SK-N-SH (cell line): Measurements from ENCODE around the gene RSPO4. TPM values are rescaled to one million over a fixed set of nuclear protein-coding genes. Genes with fewer than 3 reads are reported as not detected.

ENCODE experiments used
- CTCF ChIA-PET: fragments of 300-600, 350-600 bp; formaldehyde crosslinking; extraction: SDS; loops from one replicate; lab custom pipeline; 2021; lab: Yijun Ruan, JAX
- POLR2A ChIA-PET: fragments of 350-600 bp; sonication (Branson Sonifier 250); formaldehyde crosslinking; extraction: SDS; loops from one replicate; lab custom pipeline; 2020; ENCODE audit warnings: antibody characterized with exemption, inconsistent platforms; lab: Yijun Ruan, JAX
- DNase-seq: peaks from one replicate; pipeline ENCODE4 v3.0.0; 2012
- H2AFZ ChIP-seq: fragments of 200-600 bp; sonication (generic); 2 replicates; pipeline ENCODE4 v1.8.1; 2016; ENCODE audit warnings: antibody characterized with exemption, mild to moderate bottlenecking, low read depth
- H3F3A ChIP-seq: fragments of 200-600 bp; sonication (generic); replicated peaks from 2 replicates; pipeline ENCODE3; 2016; ENCODE audit warnings: antibody characterized with exemption, mild to moderate bottlenecking; ENCODE audit not compliant: insufficient read depth
- H3K27ac ChIP-seq, 2 experiments: fragments of 200-500 bp in 1 of 2; fragments of 200-600 bp in 1 of 2; sonication (Bioruptor generic) in 1 of 2; sonication (generic), shearing (Covaris generic) in 1 of 2; 2 replicates each; pipeline versions ENCODE4 v1.5.1 to v1.6.1; 2014 to 2016; ENCODE audit warnings: low read depth in 2 of 2, inconsistent platforms in 1 of 2, low read length in 1 of 2, mild to moderate bottlenecking in 1 of 2, mixed read lengths in 1 of 2
- H3K27me3 ChIP-seq: fragments of 200-600 bp; sonication (generic), shearing (Covaris generic); 2 replicates; pipeline ENCODE4 v1.6.1; 2016; ENCODE audit warnings: mixed run types; ENCODE audit not compliant: insufficient read depth
- H3K36me3 ChIP-seq, 2 experiments: fragments of 200-500 bp in 1 of 2; fragments of 200-600 bp in 1 of 2; sonication (Bioruptor generic) in 1 of 2; sonication (generic) in 1 of 2; replicated peaks in 1 of 2; 2 replicates each; pipeline versions ENCODE3 to v1.5.1; 2014 to 2016; ENCODE audit warnings: low read length in 1 of 2, mild to moderate bottlenecking in 1 of 2; ENCODE audit not compliant: insufficient read depth in 2 of 2, control insufficient read depth in 1 of 2
- H3K4me1 ChIP-seq, 2 experiments: fragments of 200-500 bp in 1 of 2; fragments of 200-600 bp in 1 of 2; sonication (Bioruptor generic) in 1 of 2; sonication (generic), shearing (Covaris generic) in 1 of 2; 2 replicates each; pipeline versions ENCODE4 v1.5.1 to v1.6.1; 2014 to 2016; ENCODE audit warnings: low read depth in 1 of 2, low read length in 1 of 2, mixed run types in 1 of 2; ENCODE audit not compliant: insufficient read depth in 2 of 2, control insufficient read depth in 1 of 2
- H3K4me2 ChIP-seq: fragments of 200-600 bp; sonication (generic), shearing (Covaris generic); 2 replicates; pipeline ENCODE4 v1.6.1; 2017; ENCODE audit warnings: mixed run types
- H3K4me3 ChIP-seq, 2 experiments: fragments of 200-500 bp in 1 of 2; fragments of 200-600 bp in 1 of 2; sonication (Bioruptor generic) in 1 of 2; sonication (generic), shearing (Covaris generic) in 1 of 2; 2 replicates each; pipeline versions ENCODE4 v1.5.1 to v1.8.1; 2014 to 2016; ENCODE audit warnings: low read depth in 2 of 2, inconsistent platforms in 1 of 2, low read length in 1 of 2, mild to moderate bottlenecking in 1 of 2, mixed read lengths in 1 of 2, moderate library complexity in 1 of 2
- H3K79me2 ChIP-seq: fragments of 200-600 bp; sonication (generic); 2 replicates; pipeline ENCODE4 v1.8.1; 2017; ENCODE audit warnings: mild to moderate bottlenecking; ENCODE audit not compliant: insufficient read depth
- H3K9ac ChIP-seq: fragments of 200-600 bp; sonication (generic); 2 replicates; pipeline ENCODE4 v1.6.1; 2017; ENCODE audit warnings: mixed run types
- H3K9me2 ChIP-seq: fragments of 200-600 bp; sonication (generic); 2 replicates; pipeline ENCODE4 v1.6.1; 2017; ENCODE audit warnings: mixed run types
- H3K9me3 ChIP-seq: fragments of 200-600 bp; sonication (generic); 2 replicates; pipeline ENCODE4 v1.6.1; 2017; ENCODE audit warnings: mixed run types, mild to moderate bottlenecking, moderate library complexity
- H4K20me1 ChIP-seq: fragments of 200-600 bp; sonication (generic); 2 replicates; pipeline ENCODE4 v1.6.1; 2017; ENCODE audit warnings: mild to moderate bottlenecking, mixed run types; ENCODE audit not compliant: insufficient read depth
- CTCF ChIP-seq: fragments of 200-600 bp; sonication (generic); IDR thresholded peaks from 2 replicates; pipeline ENCODE4 v1.6.1; 2017; ENCODE audit warnings: antibody characterized with exemption, mild to moderate bottlenecking, moderate library complexity
- EZH2phosphoT487 ChIP-seq: fragments of 200-600 bp; sonication (generic); IDR thresholded peaks from 2 replicates; pipeline ENCODE4 v1.6.1; 2017; ENCODE audit warnings: low read depth, mixed run types, mild to moderate bottlenecking, antibody characterized with exemption, moderate library complexity, borderline replicate concordance
- GATA2 ChIP-seq: sonication (generic); formaldehyde crosslinking; IDR thresholded peaks from 2 replicates; pipeline ENCODE4 v1.5.0; 2020; ENCODE audit warnings: mild to moderate bottlenecking, missing genetic modification reagents
- IRF3 ChIP-seq: fragments of 150-350 bp; IDR thresholded peaks from 2 replicates; pipeline ENCODE4 v1.6.1; 2016; ENCODE audit warnings: mild to moderate bottlenecking, low read depth, low read length
- MEF2A ChIP-seq: IDR thresholded peaks from 2 replicates; pipeline ENCODE4 v1.4.0; 2012; ENCODE audit warnings: low read depth, borderline replicate concordance
- NFIC ChIP-seq: IDR thresholded peaks from 2 replicates; pipeline ENCODE4 v1.4.0; 2012; ENCODE audit warnings: borderline replicate concordance
- POLR2AphosphoS5 ChIP-seq: IDR thresholded peaks from 2 replicates; pipeline ENCODE4 v1.6.1; 2012; ENCODE audit warnings: low read depth, low read length
- RXRA ChIP-seq: IDR thresholded peaks from 2 replicates; pipeline ENCODE4 v1.4.0; 2012; ENCODE audit warnings: low read depth, mild to moderate bottlenecking, borderline replicate concordance
- SIN3A ChIP-seq: IDR thresholded peaks from 2 replicates; pipeline ENCODE4 v1.6.1; 2012; ENCODE audit warnings: low read depth, mild to moderate bottlenecking, low read length, moderate library complexity, borderline replicate concordance
- SMC3 ChIP-seq: IDR thresholded peaks from 2 replicates; pipeline ENCODE4 v1.6.1; 2012; ENCODE audit warnings: low read depth, low read length, improper control_type of control experiment
- TAF1 ChIP-seq: IDR thresholded peaks from 2 replicates; pipeline ENCODE4 v1.6.1; 2012; ENCODE audit warnings: low read depth, mild to moderate bottlenecking, low read length, moderate library complexity, borderline replicate concordance
- TCF12 ChIP-seq: IDR thresholded peaks from 2 replicates; pipeline ENCODE4 v1.4.0; 2012
- USF2 ChIP-seq: fragments of 150-350 bp; IDR thresholded peaks from 2 replicates; pipeline ENCODE4 v1.6.1; 2017; ENCODE audit warnings: antibody characterized with exemption, low read length, low read depth, borderline replicate concordance
- YY1 ChIP-seq: IDR thresholded peaks from 2 replicates; pipeline ENCODE4 v1.4.0; 2012; ENCODE audit warnings: low read depth, mild to moderate bottlenecking
- ZBTB33 ChIP-seq: IDR thresholded peaks from 2 replicates; pipeline ENCODE4 v1.4.0; 2012; ENCODE audit warnings: low read depth, borderline replicate concordance
- WGBS: methylation state at CpG from one replicate; pipeline ENCODE4 v1.1.6; 2017; ENCODE audit warnings: low lambda C conversion rate; 5-methylcytosine and 5-hydroxymethylcytosine counted together
- polyA plus RNA-seq, 3 experiments: library from polyadenylated mRNA; depleted of rRNA; stranded (reverse); fragments of >200 nt; gene quantifications; 2 replicates each; pipeline ENCODE4 v1.2.3, GENCODE V29; 2012
- TF ChIP-seq, protein P1 (sequence below): IDR thresholded peaks from 2 replicates; pipeline ENCODE4 v1.4.0; 2012; ENCODE audit warnings: low read depth, borderline replicate concordance
- TF ChIP-seq, protein P2 (sequence below): IDR thresholded peaks from 2 replicates; pipeline ENCODE4; 2012

Gene RSPO4
- polyA plus RNA-seq, 1 of the 3 experiments (the other 2 are of a cell fraction), result not detected

DNA sequence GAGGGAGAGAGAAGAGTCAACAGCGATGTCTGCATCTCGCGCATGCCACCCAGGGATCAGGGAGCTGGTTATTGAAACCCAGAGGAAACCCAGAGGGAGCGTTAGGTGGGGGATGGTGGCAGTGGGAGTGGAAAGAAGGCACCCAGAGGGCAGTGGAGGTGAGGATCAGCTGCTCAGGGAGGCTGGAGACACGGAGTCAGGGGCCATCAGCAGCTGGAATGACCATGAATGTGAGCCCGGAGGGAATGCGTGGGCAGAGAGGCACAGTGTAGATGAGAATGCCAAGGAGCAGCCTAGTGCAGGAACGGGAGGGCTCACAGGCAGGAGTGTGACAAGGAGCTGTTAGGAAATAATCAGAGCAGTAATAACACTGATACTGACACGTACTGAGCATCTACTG is 36.2 kb downstream of the RSPO4 start:
- no peak for DNase-seq
- H3K9me3 ChIP-seq, result no peaks in the 10 kb centered on the region
- peaks cover 15% of the 10 kb centered on the region for H3K27me3 ChIP-seq
- 48% methylated on average over 9 of the region's 9 CpGs for WGBS
- no peak overlapping the region for H2AFZ ChIP-seq
- TF ChIP-seq MEF2A (no peak), SIN3A (no peak), USF2 (no peak), GATA2 (no peak), CTCF (no peak), YY1 (no peak), NFIC (no peak), TCF12 (no peak), RXRA (no peak), POLR2AphosphoS5 (no peak), EZH2phosphoT487 (no peak)
- TF ChIP-seq, protein P1, sequence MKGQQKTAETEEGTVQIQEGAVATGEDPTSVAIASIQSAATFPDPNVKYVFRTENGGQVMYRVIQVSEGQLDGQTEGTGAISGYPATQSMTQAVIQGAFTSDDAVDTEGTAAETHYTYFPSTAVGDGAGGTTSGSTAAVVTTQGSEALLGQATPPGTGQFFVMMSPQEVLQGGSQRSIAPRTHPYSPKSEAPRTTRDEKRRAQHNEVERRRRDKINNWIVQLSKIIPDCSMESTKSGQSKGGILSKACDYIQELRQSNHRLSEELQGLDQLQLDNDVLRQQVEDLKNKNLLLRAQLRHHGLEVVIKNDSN, result no peak
- TF ChIP-seq, protein P2, sequence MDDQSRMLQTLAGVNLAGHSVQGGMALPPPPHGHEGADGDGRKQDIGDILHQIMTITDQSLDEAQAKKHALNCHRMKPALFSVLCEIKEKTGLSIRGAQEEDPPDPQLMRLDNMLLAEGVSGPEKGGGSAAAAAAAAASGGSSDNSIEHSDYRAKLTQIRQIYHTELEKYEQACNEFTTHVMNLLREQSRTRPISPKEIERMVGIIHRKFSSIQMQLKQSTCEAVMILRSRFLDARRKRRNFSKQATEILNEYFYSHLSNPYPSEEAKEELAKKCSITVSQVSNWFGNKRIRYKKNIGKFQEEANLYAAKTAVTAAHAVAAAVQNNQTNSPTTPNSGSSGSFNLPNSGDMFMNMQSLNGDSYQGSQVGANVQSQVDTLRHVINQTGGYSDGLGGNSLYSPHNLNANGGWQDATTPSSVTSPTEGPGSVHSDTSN, result no peak
- H3F3A ChIP-seq, result no peaks in the 10 kb centered on the region
- H3K4me3 ChIP-seq, result no peak overlapping the region
- no peaks in the 10 kb centered on the region for H3K36me3 ChIP-seq
- no peaks in the 10 kb centered on the region for H4K20me1 ChIP-seq
- CTCF ChIA-PET, result interaction anchor here (1.1 to 14.8 kb wide), 5 partner anchors 9 to 150 kb away, joined by 3 to 146 read pairs (median 11); no protein-coding TSS in a partner anchor
- H3K4me2 ChIP-seq, result no peak overlapping the region
- no peak overlapping the region for H3K27ac ChIP-seq
- H3K9ac ChIP-seq, result no peak overlapping the region
- POLR2A ChIA-PET, result no interaction called here
- H3K9me2 ChIP-seq, result no peaks in the 10 kb centered on the region
- H3K4me1 ChIP-seq, result no peaks in the 10 kb centered on the region; a peak in 1 of 4 replicates
- H3K79me2 ChIP-seq, result no peaks in the 10 kb centered on the region

GRCh38 chr20:963795-964194 is 38.3 kb downstream of the RSPO4 start:
- Histone ChIP-seq H3K27ac (no peak overlapping the region), H4K20me1 (no peaks in the 10 kb centered on the region), H3K4me3 (no peak overlapping the region), H3K79me2 (no peaks in the 10 kb centered on the region), H3K4me2 (no peak overlapping the region), H3K4me1 (no peaks in the 10 kb centered on the region; a peak in 1 of 4 replicates), H2AFZ (no peak overlapping the region), H3F3A (no peaks in the 10 kb centered on the region), H3K36me3 (no peaks in the 10 kb centered on the region), H3K9ac (no peak overlapping the region), H3K9me2 (no peaks in the 10 kb centered on the region), H3K27me3 (peaks cover 12% of the 10 kb centered on the region), H3K9me3 (no peaks in the 10 kb centered on the region)
- 47% methylated on average over 9 of the region's 10 CpGs for WGBS
- DNase-seq, result no peak
- CTCF ChIA-PET, result interaction anchor here (1.0 to 14.8 kb wide), 3 partner anchors 7 to 145 kb away, joined by 4 to 146 read pairs (median 4); no protein-coding TSS in a partner anchor
- POLR2A ChIA-PET, result no interaction called here
- no peak for TF ChIP-seq RXRA
- no peak for TF ChIP-seq SMC3
- no peak for TF ChIP-seq USF2
- no peak for TF ChIP-seq NFIC
- TF ChIP-seq ZBTB33, result no peak
- no peak for TF ChIP-seq IRF3
- no peak for TF ChIP-seq TAF1
- TF ChIP-seq YY1, result no peak
